Measurements from ENCODE around the gene FOXF1. TPM values are rescaled to one million over a fixed set of nuclear protein-coding genes. Genes with fewer than 3 reads are reported as not detected.
A peak's percentile ranks its signal among the peaks of the same experiment; 100 is the strongest.

FOXF1 gene
- total RNA-seq, result 1 to 10 TPM in 5 of 6 experiments, under 1 TPM in 1; 0.58 to 1.6 (median 1.2) TPM
- long read RNA-seq, partial matches to known transcripts, result 0 of 1 reads
- long read RNA-seq, other reads (novel, unspliced or antisense), result 0 of 1 reads

GRCh38 chr16:86510465-86511261 lies at the start of gene FOXF1:
Gene FOXF1 (plus strand): TSS chr16:86510527. CDS start chr16:86510570, 43 bp downstream.
- Histone ChIP-seq H3K4me1 (peaks cover 0 to 22% (median 0%) of the 10 kb centered on the region in 4 donors), H3K27me3 (peaks cover 0 to 58% of the 10 kb centered on the region in 2 donors), H3K4me3 (peak within 1 kb of the TSS; percentile 26 to 46 (median 44)), H3K36me3 (no peaks in the 10 kb centered on the region), H3K27ac (peak within 1 kb of the TSS; percentile 40 to 47 (median 47)), H3K9me3 (no peaks in the 10 kb centered on the region)
- intact Hi-C loops (cut with DNase I), result no loop called here
- WGBS (ENCODE audit: insufficient coverage, low coverage, low lambda C conversion rate, missing lambda C conversion rate), result 0% methylated on average over 1 of the region's 89 CpGs
- no peak for DNase-seq
- no peak for ATAC-seq
- TF ChIP-seq CTCF (IDR thresholded peaks at IDR 0.05) (no peak), POLR2A (IDR thresholded peaks at IDR 0.05) (peak; percentile 47)

GRCh38 chr16:86461037-86461436 lies 49.3 kb upstream of the FOXF1 start:
- no peaks in the 10 kb centered on the region for H3K9me3 ChIP-seq
- no peaks in the 10 kb centered on the region for H3K36me3 ChIP-seq
- H3K27ac ChIP-seq, result no peak overlapping the region
- H3K4me1 ChIP-seq, result no peaks in the 10 kb centered on the region
- H3K4me3 ChIP-seq, result no peak overlapping the region
- ATAC-seq (no peak), DNase-seq (no peak)
- intact Hi-C loops (cut with DNase I), result no loop called here
- no peaks in the 10 kb centered on the region for H3K27me3 ChIP-seq
- TF ChIP-seq CTCF (IDR thresholded peaks at IDR 0.05) (no peak), POLR2A (IDR thresholded peaks at IDR 0.05) (no peak)

- DNase-seq (no peak), ATAC-seq (no peak)
- no peaks in the 10 kb centered on the region for H3K36me3 ChIP-seq
- intact Hi-C loops (cut with DNase I), result no loop called here
- H3K9me3 ChIP-seq, result no peaks in the 10 kb centered on the region
- no peaks in the 10 kb centered on the region for H3K27me3 ChIP-seq
- TF ChIP-seq POLR2A (IDR thresholded peaks at IDR 0.05), result no peak
- no peak for TF ChIP-seq CTCF (IDR thresholded peaks at IDR 0.05)
- 47% methylated on average over 13 of the region's 17 CpGs for WGBS (ENCODE audit: insufficient coverage, low coverage, low lambda C conversion rate, missing lambda C conversion rate)
- H3K27ac ChIP-seq, result no peak overlapping the region
- H3K4me3 ChIP-seq, result no peak overlapping the region
- H3K4me1 ChIP-seq, result no peaks in the 10 kb centered on the region
These were observed 47.8 kb upstream of the FOXF1 start for GRCh38 chr16:86462334-86463084.

- intact Hi-C loops (cut with DNase I), result no loop called here
- Histone ChIP-seq H3K27me3 (no peaks in the 10 kb centered on the region), H3K9me3 (no peaks in the 10 kb centered on the region), H3K4me3 (no peak overlapping the region), H3K27ac (no peak overlapping the region), H3K4me1 (no peaks in the 10 kb centered on the region), H3K36me3 (no peaks in the 10 kb centered on the region)
- WGBS (ENCODE audit: insufficient coverage, low coverage, low lambda C conversion rate, missing lambda C conversion rate), result 77% methylated on average over 2 of the region's 2 CpGs
- no peak for DNase-seq
- no peak for ATAC-seq
- TF ChIP-seq CTCF (IDR thresholded peaks at IDR 0.05) (no peak), POLR2A (IDR thresholded peaks at IDR 0.05) (no peak)
These were observed 46.3 kb upstream of the FOXF1 start for GRCh38 chr16:86464044-86464443.

Measured in right lobe of liver (tissue), 6 donors.